Naive thymus-derived CD8-positive, alpha-beta T cell (primary cell): ENCODE results near the gene ADAM33. TPM values are rescaled to one million over a fixed set of nuclear protein-coding genes. Genes with fewer than 3 reads are reported as not detected.

Experiments used
- ATAC-seq, 2 donors: fragments of 150-1000 bp; cut with Tn5 transposase in 1 of 2; sonication (Bioruptor Pico), chemical (Tn5 transposase) in 1 of 2; 1 replicate in 1 of 2; 2 replicates in 1 of 2; pipeline ENCODE4 v1.10.0; 2021; ENCODE audit warnings: mild to moderate bottlenecking in 2 of 2, moderate library complexity in 2 of 2
- POLR2A ChIA-PET: fragments of 350-600 bp; sonication (Branson Sonifier 250); formaldehyde crosslinking; loops from one replicate; lab custom pipeline; 2021; ENCODE audit warnings: antibody characterized with exemption; lab: Charles Lee
- DNase-seq, 10 donors: peaks; one replicate each; pipeline versions ENCODE4 v3.0.0 to v3.0.0-alpha.2; 2020 to 2022
- H3K27ac Mint-ChIP-seq, 10 donors: one replicate each; pipeline ENCODE4 v1.8.0; 2020 to 2022; ENCODE audit warnings: mild to moderate bottlenecking in 10 of 10, mixed read lengths in 10 of 10, moderate library complexity in 4 of 10, inconsistent platforms in 1 of 10
- H3K27me3 Mint-ChIP-seq, 5 donors: one replicate each; pipeline ENCODE4 v1.8.0; 2021 to 2022; ENCODE audit warnings: mixed read lengths in 5 of 5
- H3K36me3 Mint-ChIP-seq, 3 donors: one replicate each; pipeline ENCODE4 v1.8.0; 2020 to 2022; ENCODE audit warnings: mixed read lengths in 3 of 3, mild to moderate bottlenecking in 2 of 3, inconsistent platforms in 1 of 3
- H3K4me1 Mint-ChIP-seq, 4 donors: one replicate each; pipeline ENCODE4 v1.8.0; 2021 to 2022; ENCODE audit warnings: mixed read lengths in 4 of 4
- H3K4me3 Mint-ChIP-seq, 10 donors: one replicate each; pipeline ENCODE4 v1.8.0; 2020 to 2022; ENCODE audit warnings: mild to moderate bottlenecking in 10 of 10, mixed read lengths in 10 of 10, moderate library complexity in 6 of 10, inconsistent platforms in 1 of 10
- H3K9me3 Mint-ChIP-seq, 9 donors: one replicate each; pipeline ENCODE4 v1.8.0; 2020 to 2022; ENCODE audit warnings: mixed read lengths in 9 of 9, mild to moderate bottlenecking in 3 of 9, inconsistent platforms in 1 of 9, moderate library complexity in 1 of 9
- polyA plus RNA-seq, 3 donors: library from polyadenylated mRNA; unstranded; fragments of 300-500 nt; fragmentation: Illumina TruSeq; gene quantifications; one replicate each; pipeline ENCODE4 v1.2.3, GENCODE V29; 2021
- total RNA-seq, 8 experiments: library from RNA in 2 of 8; stranded (reverse) in 2 of 8; gene quantifications; one replicate each; pipeline ENCODE4 v1.2.3 and lab custom pipeline; 2021 to 2026

ADAM33 gene
- total and polyA plus RNA-seq, 5 experiments from 2014 or later, result not detected

GRCh38 chr20:3705491-3705969 lies 23.7 kb upstream of the ADAM33 start:
- Mint-ChIP-seq H3K4me3 (no peak overlapping the region), H3K9me3 (no peaks in the 10 kb centered on the region), H3K4me1 (peaks cover 0 to 3% (median 0%) of the 10 kb centered on the region in 4 donors), H3K27ac (peak overlapping the region in 1 of 10 donors; percentile 17), H3K27me3 (peaks cover 0 to 4% (median 0%) of the 10 kb centered on the region in 5 donors), H3K36me3 (no peaks in the 10 kb centered on the region)
- POLR2A ChIA-PET, result no interaction called here
- DNase-seq (peak in 1 of 10 donors; percentile 34), ATAC-seq (no peak)

DNA sequence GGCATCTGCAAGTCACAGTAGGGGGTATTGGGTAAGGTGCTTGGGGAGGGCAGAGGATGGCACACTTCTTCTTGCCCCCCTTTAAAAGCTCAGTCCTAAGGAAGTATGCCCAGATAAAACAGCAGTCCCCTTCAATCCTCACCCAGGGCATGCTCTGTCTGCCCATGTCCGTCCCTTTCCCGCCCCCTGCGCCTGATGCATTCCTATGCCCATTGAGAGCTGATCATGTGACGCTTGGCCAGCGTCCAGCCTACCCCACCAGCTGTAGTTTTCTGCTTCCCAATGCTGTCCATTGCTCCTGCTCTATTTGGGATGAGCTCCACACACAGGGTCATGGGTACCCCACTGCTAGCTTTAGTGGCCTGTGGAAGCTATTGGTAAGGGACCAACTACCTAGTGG lies 22.3 kb upstream of the ADAM33 start:
- Mint-ChIP-seq H3K27me3 (peaks cover 0 to 4% (median 0%) of the 10 kb centered on the region in 5 donors), H3K4me3 (no peak overlapping the region), H3K27ac (no peak overlapping the region), H3K4me1 (peaks cover 0 to 2% (median 0%) of the 10 kb centered on the region in 4 donors), H3K9me3 (no peaks in the 10 kb centered on the region), H3K36me3 (no peaks in the 10 kb centered on the region)
- DNase-seq (peak in 1 of 10 donors; percentile 16), ATAC-seq (no peak)
- POLR2A ChIA-PET, result no interaction called here

DNA sequence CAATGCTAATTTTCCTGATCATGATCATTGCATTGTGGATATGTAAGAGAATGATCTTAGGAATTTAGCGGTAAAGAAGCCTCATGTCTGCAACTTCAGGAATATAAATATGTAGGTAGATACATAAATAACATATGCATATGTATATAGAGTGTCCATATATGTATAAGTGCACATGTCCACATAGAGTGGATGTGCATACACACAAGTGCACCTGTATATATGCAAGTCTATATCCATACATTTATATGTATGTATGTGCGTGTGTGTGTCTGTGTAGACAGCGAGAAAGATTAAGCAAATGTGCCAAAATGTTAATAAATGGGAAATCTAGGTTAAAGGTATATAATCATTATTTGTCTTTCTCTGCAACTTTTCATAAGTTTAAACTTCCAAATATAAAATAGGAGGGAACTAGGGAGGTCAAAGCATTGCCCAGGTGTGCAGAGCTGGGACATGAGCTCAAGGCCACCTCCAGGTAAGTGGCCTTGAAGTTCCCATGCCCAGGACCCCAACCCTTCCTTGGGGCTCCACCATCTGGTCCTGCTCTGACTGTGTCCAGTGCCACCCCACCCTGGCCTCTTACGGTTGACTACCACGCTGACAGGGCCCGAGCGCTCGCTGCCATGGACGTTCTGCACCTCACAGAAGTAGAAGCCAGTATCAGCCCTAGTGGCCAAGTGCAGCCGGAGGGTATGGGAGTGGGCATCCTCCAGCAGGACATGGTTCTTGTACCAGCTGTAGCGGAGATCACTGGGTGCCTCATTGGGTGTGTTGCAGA lies 21.0 kb upstream of the ADAM33 start:
- no peaks in the 10 kb centered on the region for H3K9me3 Mint-ChIP-seq
- DNase-seq (peak in 1 of 10 donors; percentile 42), ATAC-seq (no peak)
- POLR2A ChIA-PET, result no interaction called here
- no peaks in the 10 kb centered on the region for H3K4me1 Mint-ChIP-seq
- no peaks in the 10 kb centered on the region for H3K36me3 Mint-ChIP-seq
- no peak overlapping the region for H3K4me3 Mint-ChIP-seq
- H3K27ac Mint-ChIP-seq, result no peak overlapping the region
- peaks cover 0 to 4% (median 0%) of the 10 kb centered on the region in 5 donors for H3K27me3 Mint-ChIP-seq

DNA sequence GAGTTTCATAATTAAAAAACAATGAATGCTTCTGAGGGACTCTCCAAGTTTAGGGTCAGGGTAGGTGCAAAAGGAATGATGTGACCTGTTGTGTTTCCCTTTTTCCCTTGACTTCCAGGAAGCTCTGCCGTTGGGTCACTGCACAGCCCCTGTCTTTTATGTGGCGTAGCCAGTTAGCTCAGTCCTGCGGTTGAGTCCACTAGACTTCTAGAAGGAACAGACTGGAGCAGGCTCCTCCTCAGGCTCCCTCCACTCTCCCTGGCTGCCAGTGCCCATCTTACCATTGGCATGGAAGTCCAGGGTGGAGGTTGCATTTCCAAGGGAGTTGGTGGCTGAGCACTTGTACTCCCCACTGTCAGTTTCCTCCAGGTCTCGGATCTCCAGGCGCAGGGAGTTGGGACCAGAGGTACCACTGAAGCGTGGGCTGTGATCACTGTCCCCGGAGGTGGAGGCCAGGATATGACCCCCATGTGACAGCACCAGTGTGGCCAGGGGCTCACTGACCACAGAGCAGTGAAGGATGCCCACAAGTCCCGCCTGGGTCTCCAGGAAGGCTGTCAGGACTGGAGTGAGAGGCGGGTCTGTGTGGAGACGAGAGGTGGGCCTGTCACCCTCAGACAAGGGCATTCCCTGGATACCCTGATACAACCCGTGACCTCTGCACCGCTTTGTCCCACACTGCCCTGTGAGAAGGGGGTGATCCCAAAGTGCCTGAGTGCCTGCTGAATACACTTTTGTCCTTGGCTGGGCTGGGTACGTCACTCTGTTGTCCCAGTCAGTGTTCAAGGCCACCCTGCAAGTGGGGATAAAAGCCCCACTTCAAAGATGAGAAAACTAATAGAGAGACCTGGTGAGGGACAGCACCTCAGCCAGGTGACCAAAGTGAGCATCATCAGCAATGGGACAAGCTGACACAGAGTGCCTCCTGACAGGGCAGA lies 19.5 kb upstream of the ADAM33 start:
- no peak for ATAC-seq
- H3K4me3 Mint-ChIP-seq, result no peak overlapping the region
- H3K36me3 Mint-ChIP-seq, result no peaks in the 10 kb centered on the region
- H3K9me3 Mint-ChIP-seq, result no peaks in the 10 kb centered on the region
- H3K27ac Mint-ChIP-seq, result no peak overlapping the region
- DNase-seq, result peak in 1 of 10 donors; percentile 50
- H3K27me3 Mint-ChIP-seq, result peaks cover 0 to 4% (median 0%) of the 10 kb centered on the region in 5 donors
- H3K4me1 Mint-ChIP-seq, result no peaks in the 10 kb centered on the region
- POLR2A ChIA-PET, result no interaction called here

GRCh38 chr20:3699037-3699436 lies 17.2 kb upstream of the ADAM33 start:
- Mint-ChIP-seq H3K4me3 (no peak overlapping the region), H3K4me1 (no peaks in the 10 kb centered on the region), H3K27me3 (peaks cover 0 to 4% (median 0%) of the 10 kb centered on the region in 5 donors), H3K9me3 (peaks cover 0 to 2% (median 0%) of the 10 kb centered on the region in 9 donors), H3K27ac (no peak overlapping the region), H3K36me3 (no peaks in the 10 kb centered on the region)
- ATAC-seq (no peak), DNase-seq (no peak)
- POLR2A ChIA-PET, result no interaction called here

DNA sequence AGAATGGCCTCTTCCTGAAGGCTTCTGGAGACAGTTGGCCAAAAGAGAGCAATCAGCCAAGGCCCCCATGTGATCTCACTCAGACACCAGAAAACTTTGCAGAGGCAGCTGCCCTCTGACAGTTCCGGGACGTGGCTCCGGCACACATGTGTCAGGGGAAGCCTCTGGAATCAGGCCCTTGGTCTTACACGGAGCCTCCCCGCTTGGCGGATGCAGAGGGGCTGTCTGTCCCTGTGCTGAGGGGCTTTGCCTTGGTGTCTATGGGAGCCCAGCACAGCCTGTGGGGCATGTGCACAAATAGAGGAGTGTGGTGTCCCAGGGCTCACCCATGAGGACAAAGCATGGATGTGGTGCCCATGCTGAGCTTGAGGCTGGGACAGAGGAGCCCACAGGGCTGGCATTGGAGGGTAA lies 16.8 kb upstream of the ADAM33 start:
- no peaks in the 10 kb centered on the region for H3K36me3 Mint-ChIP-seq

DNA sequence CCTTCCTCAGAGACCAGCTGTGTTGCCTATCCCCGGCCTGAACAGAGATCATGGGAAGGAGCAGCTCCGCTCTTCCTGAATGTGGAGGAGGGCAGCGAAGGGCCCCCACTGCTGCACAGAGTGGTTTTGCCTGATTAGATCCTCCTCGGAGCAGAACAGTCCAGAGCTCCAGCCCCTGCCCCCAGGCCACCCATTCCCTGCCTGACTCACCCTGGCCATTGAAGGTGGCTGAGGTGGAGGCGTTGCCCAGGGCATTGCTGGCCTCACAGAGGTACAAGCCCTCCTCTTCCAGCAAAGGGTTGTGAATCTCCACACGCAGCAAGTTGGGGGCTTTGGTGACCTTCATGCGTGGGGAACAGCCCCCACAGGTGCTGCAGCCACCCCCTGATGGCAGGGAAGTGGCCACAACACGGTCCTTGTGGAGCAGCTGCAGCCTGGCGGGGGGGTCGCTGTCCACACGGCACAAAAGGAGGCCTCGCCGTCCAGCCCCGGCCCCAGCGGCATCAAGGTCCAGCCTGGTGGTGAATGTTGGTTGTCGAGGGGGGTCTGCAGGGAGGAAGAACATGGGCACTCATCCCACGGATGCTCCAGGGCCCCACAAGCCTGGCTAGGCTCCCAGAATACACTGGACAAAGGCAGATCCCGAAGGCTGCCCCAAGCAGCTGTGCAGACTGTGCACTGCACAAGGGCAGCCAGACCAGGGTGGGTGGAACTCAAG lies 15.9 kb upstream of the ADAM33 start:
- peak in 1 of 10 donors; percentile 26 for DNase-seq
- no peaks in the 10 kb centered on the region for H3K4me1 Mint-ChIP-seq
- POLR2A ChIA-PET, result no interaction called here
- H3K27me3 Mint-ChIP-seq, result peaks cover 0 to 2% (median 0%) of the 10 kb centered on the region in 5 donors
- no peak for ATAC-seq
- H3K4me3 Mint-ChIP-seq, result no peak overlapping the region
- H3K36me3 Mint-ChIP-seq, result no peaks in the 10 kb centered on the region
- peaks cover 0 to 2% (median 0%) of the 10 kb centered on the region in 9 donors for H3K9me3 Mint-ChIP-seq
- peak overlapping the region in 1 of 10 donors; percentile 52 for H3K27ac Mint-ChIP-seq

More for the DNA sequence above, 16.8 kb upstream of the ADAM33 start:
- H3K27me3 Mint-ChIP-seq, result peaks cover 0 to 2% (median 0%) of the 10 kb centered on the region in 5 donors
- ATAC-seq, result no peak
- no peak overlapping the region for H3K4me3 Mint-ChIP-seq
- no peaks in the 10 kb centered on the region for H3K4me1 Mint-ChIP-seq
- H3K27ac Mint-ChIP-seq, result peak overlapping the region in 1 of 10 donors; percentile 18
- POLR2A ChIA-PET, result no interaction called here
- no peak for DNase-seq
- peaks cover 0 to 2% (median 0%) of the 10 kb centered on the region in 9 donors for H3K9me3 Mint-ChIP-seq

GRCh38 chr20:3696745-3697587 lies 15.2 kb upstream of the ADAM33 start:
- Mint-ChIP-seq H3K27ac (no peak overlapping the region), H3K4me1 (no peaks in the 10 kb centered on the region), H3K27me3 (no peaks in the 10 kb centered on the region), H3K9me3 (peaks cover 0 to 2% (median 0%) of the 10 kb centered on the region in 9 donors), H3K36me3 (no peaks in the 10 kb centered on the region), H3K4me3 (no peak overlapping the region)
- DNase-seq, result peak in 1 of 10 donors; percentile 34
- POLR2A ChIA-PET, result no interaction called here
- ATAC-seq, result no peak

DNA sequence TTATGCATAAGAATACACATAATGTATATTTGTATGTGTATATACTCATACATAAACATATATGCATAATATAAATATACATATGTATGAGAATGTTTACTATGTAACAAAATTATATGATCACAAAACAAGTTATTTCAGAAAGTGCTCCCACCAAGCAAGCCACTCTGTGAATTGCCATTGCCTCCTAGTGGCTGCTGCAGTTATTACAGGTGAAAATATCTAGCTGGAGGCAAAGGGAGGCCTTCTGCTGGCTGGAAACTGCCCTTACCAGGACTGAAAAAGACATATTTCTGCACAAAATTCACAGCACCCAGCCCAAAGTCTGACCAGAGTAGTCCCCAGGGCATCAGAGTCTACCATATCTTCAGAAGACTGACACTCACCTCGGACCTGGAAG lies 14.4 kb upstream of the ADAM33 start:
- H3K36me3 Mint-ChIP-seq, result no peaks in the 10 kb centered on the region
- DNase-seq, result no peak
- H3K9me3 Mint-ChIP-seq, result peaks cover 0 to 2% (median 0%) of the 10 kb centered on the region in 9 donors
- no peak for ATAC-seq
- no peak overlapping the region for H3K27ac Mint-ChIP-seq
- POLR2A ChIA-PET, result no interaction called here
- H3K27me3 Mint-ChIP-seq, result no peaks in the 10 kb centered on the region
- H3K4me3 Mint-ChIP-seq, result no peak overlapping the region
- H3K4me1 Mint-ChIP-seq, result no peaks in the 10 kb centered on the region

- POLR2A ChIA-PET, result no interaction called here
- ATAC-seq, result no peak
- Mint-ChIP-seq H3K36me3 (no peaks in the 10 kb centered on the region), H3K27me3 (no peaks in the 10 kb centered on the region), H3K9me3 (peaks cover 0 to 2% (median 0%) of the 10 kb centered on the region in 9 donors), H3K4me3 (no peak overlapping the region), H3K27ac (no peak overlapping the region), H3K4me1 (no peaks in the 10 kb centered on the region)
- DNase-seq, result no peak
Observed at GRCh38 chr20:3694864-3695263, 13.1 kb upstream of the ADAM33 start.

- H3K36me3 Mint-ChIP-seq, result no peaks in the 10 kb centered on the region
- POLR2A ChIA-PET, result no interaction called here
Observed at GRCh38 chr20:3693376-3693775, 11.6 kb upstream of the ADAM33 start.

More at GRCh38 chr20:3693376-3693775, 11.6 kb upstream of the ADAM33 start:
- Mint-ChIP-seq H3K9me3 (peaks cover 0 to 2% (median 0%) of the 10 kb centered on the region in 9 donors), H3K4me3 (no peak overlapping the region), H3K27ac (no peak overlapping the region), H3K4me1 (no peaks in the 10 kb centered on the region), H3K27me3 (no peaks in the 10 kb centered on the region)
- DNase-seq (no peak), ATAC-seq (no peak)
